Neural progenitor cell (in vitro differentiated cells): ENCODE measurements around the gene NTHL1.
"Not testable (repeated sequence)": the region's sequence is repeated elsewhere in the genome, so short reads cannot be mapped to it uniquely, and the experiment has no call there.

Experiments used
- EZH2 ChIP-seq: fragments of 200-600 bp; sonication (generic); IDR thresholded peaks from 2 replicates; pipeline ENCODE4 v1.6.1; 2017; ENCODE audit warnings: antibody characterized with exemption, mild to moderate bottlenecking, moderate library complexity
- TF ChIP-seq, protein P1 (sequence below): fragments of 200-600 bp; sonication (generic); IDR thresholded peaks from 2 replicates; pipeline ENCODE4 v1.5.1; 2017; ENCODE audit warnings: antibody characterized with exemption, mild to moderate bottlenecking

DNA sequence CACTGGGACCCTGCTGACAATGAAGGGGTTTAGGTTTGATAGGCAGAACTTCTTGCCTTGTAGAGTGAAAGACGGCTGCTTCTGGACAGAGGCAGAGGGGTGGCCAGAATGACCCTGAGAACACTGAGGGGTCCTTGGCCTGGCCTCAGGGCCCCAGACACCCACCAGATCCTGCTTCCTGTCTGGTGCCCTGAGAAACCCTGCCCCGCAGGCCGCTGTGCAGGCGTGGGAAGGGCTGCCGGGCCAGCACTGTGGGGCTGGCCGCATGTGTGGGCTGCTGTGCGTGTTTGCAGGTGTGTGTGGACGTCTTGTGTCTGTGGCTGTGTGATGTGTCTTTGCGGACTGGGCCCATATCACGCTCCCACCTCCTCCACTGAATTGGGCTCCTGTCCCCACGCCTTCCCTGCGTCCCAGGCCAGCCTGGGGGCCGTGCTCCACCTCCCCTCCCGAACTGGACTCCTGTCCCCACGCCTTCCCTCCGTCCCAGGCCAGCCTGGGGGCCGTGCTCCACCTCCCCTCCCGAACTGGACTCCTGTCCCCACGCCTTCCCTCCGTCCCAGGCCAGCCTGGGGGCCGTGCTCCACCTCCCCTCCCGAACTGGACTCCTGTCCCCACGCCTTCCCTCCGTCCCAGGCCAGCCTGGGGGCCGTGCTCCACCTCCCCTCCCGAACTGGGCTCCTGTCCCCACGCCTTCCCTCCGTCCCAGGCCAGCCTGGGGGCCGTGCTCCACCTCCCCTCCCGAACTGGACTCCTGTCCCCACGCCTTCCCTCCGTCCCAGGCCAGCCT, 13.5 kb downstream of the NTHL1 start:
- not testable (repeated sequence) for TF ChIP-seq EZH2
- TF ChIP-seq, protein P1, sequence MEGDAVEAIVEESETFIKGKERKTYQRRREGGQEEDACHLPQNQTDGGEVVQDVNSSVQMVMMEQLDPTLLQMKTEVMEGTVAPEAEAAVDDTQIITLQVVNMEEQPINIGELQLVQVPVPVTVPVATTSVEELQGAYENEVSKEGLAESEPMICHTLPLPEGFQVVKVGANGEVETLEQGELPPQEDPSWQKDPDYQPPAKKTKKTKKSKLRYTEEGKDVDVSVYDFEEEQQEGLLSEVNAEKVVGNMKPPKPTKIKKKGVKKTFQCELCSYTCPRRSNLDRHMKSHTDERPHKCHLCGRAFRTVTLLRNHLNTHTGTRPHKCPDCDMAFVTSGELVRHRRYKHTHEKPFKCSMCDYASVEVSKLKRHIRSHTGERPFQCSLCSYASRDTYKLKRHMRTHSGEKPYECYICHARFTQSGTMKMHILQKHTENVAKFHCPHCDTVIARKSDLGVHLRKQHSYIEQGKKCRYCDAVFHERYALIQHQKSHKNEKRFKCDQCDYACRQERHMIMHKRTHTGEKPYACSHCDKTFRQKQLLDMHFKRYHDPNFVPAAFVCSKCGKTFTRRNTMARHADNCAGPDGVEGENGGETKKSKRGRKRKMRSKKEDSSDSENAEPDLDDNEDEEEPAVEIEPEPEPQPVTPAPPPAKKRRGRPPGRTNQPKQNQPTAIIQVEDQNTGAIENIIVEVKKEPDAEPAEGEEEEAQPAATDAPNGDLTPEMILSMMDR = not testable (repeated sequence)
